Gastroesophageal sphincter (tissue), 3 donors: ENCODE data around the gene TTN.
A peak's percentile ranks its signal among the peaks of the same experiment; 100 is the strongest.

Experiments used
- CTCF ChIP-seq, 4 experiments: fragments of 200-600 bp in 2 of 4; fragments of 450-650 bp in 2 of 4; sonication (generic) in 1 of 4; IDR thresholded peaks; one replicate each; pipeline ENCODE4 v1.5.1; 2017 to 2019; ENCODE audit warnings: antibody characterized with exemption in 4 of 4, mild to moderate bottlenecking in 2 of 4, moderate library complexity in 2 of 4
- EP300 ChIP-seq: sonication (generic); formaldehyde crosslinking; IDR thresholded peaks from one replicate; pipeline ENCODE4 v1.6.1; 2017; ENCODE audit warnings: antibody characterized with exemption, mild to moderate bottlenecking
- POLR2A ChIP-seq, 2 donors: fragments of 450-650 bp; IDR thresholded peaks; one replicate each; pipeline ENCODE4 v1.6.1; 2017; ENCODE audit warnings: antibody characterized with exemption in 2 of 2, mild to moderate bottlenecking in 2 of 2, moderate library complexity in 1 of 2

DNA sequence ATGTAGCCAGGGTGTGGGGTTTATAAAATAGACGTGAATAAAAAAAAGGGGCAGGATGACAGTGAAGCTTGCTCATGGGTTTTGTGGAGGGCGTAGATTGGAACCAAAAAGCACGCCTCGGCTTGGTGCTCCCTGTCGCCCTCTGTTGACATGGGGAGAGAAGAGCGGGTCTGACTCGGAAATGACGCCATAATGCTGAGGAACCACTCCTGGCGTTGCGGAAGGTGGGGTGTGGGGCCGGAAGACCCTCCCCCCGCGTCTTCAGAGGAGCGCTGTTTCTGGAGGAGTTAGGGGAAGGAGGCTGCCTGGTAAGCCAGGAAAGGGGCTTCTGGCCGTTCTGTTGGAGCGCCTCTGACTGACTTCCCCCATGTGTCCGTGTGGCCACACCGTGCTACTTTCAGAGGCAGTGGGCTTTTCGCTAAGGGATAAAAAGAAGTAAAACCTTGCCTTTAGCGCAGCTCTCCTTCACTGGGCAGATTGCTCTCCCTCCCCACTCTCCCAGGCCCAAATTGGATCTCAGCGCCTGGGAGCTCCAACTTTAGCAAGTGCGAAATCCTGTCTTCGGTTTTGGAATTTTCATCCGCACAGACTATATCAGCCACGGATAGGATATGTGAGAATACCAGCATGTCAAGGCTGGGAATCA is 284.1 kb downstream of the TTN start:
- TF ChIP-seq CTCF (IDR thresholded peaks at IDR 0.05) (peak; percentile 18 to 83 (median 61)), EP300 (no peak), POLR2A (IDR thresholded peaks at IDR 0.05) (peak; percentile 14 to 50)
